B cell (primary cell): ENCODE results near the gene HACD2. TPM values are rescaled to one million over a fixed set of nuclear protein-coding genes. Genes with fewer than 3 reads are reported as not detected.

ENCODE experiments used
- ATAC-seq: fragments of 200-7000 bp; cut with Tn5 transposase; one replicate; pipeline ENCODE4 v1.10.0; 2021; ENCODE audit warnings: low read depth, mild to moderate bottlenecking, moderate number of reproducible peaks, moderate library complexity
- CTCF ChIA-PET: fragments of 350-600 bp; sonication (Branson Sonifier 250); formaldehyde crosslinking; loops from one replicate; lab custom pipeline; 2021; ENCODE audit warnings: antibody characterized with exemption, inconsistent platforms; lab: Charles Lee
- POLR2A ChIA-PET: fragments of 350-600 bp; sonication (Branson Sonifier 250); formaldehyde crosslinking; loops from one replicate; lab custom pipeline; 2021; ENCODE audit warnings: antibody characterized with exemption; lab: Charles Lee
- DNase-seq: peaks from one replicate; pipeline ENCODE4 v3.0.0; 2013
- H2AFZ ChIP-seq: 2 replicates; pipeline ENCODE4 v1.6.1; 2012; ENCODE audit warnings: mild to moderate bottlenecking, low read depth, low read length; ENCODE audit not compliant: insufficient read depth, poor library complexity, severe bottlenecking
- H3K27ac ChIP-seq, 2 donors: 1 replicate in 1 of 2; 2 replicates in 1 of 2; pipeline ENCODE4 v1.5.1; 2012 to 2013; ENCODE audit warnings: low read length in 2 of 2, mild to moderate bottlenecking in 2 of 2, moderate library complexity in 1 of 2
- H3K27me3 ChIP-seq, 4 experiments: fragments of 200-600 bp in 1 of 4; sonication (generic) in 1 of 4; replicated peaks in 1 of 4; 1 replicate in 2 of 4; 2 replicates in 2 of 4; pipeline versions ENCODE4 v1.6.1 to v1.7.0; 2013 to 2016; ENCODE audit warnings: low read length in 3 of 4, mild to moderate bottlenecking in 2 of 4, mixed read lengths in 1 of 4, moderate library complexity in 1 of 4; ENCODE audit not compliant: insufficient read depth in 4 of 4, control insufficient read depth in 3 of 4; ENCODE audit errors: control extremely low read depth in 1 of 4
- H3K36me3 ChIP-seq, 2 experiments: replicated peaks in 1 of 2; 1 replicate in 1 of 2; 2 replicates in 1 of 2; pipeline versions ENCODE4 v1.6.1 to v1.7.1; 2013; ENCODE audit warnings: low read length in 1 of 2; ENCODE audit not compliant: insufficient read depth in 2 of 2, control insufficient read depth in 1 of 2; ENCODE audit errors: control extremely low read depth in 1 of 2, extremely low read depth in 1 of 2
- H3K4me1 ChIP-seq, 2 donors: fragments of 200-600 bp in 1 of 2; sonication (generic) in 1 of 2; 1 replicate in 1 of 2; 2 replicates in 1 of 2; pipeline versions ENCODE4 v1.5.1 to v1.6.1; 2013 to 2017; ENCODE audit warnings: low read length in 2 of 2; ENCODE audit not compliant: control insufficient read depth in 2 of 2, insufficient read depth in 2 of 2
- H3K4me2 ChIP-seq: replicated peaks from 2 replicates; pipeline ENCODE3; 2012; ENCODE audit warnings: mild to moderate bottlenecking, low read depth, low read length; ENCODE audit not compliant: poor library complexity, severe bottlenecking
- H3K4me3 ChIP-seq, 5 experiments: fragments of 200-600 bp in 1 of 5; sonication (generic) in 1 of 5; 1 replicate in 3 of 5; 2 replicates in 2 of 5; pipeline versions ENCODE4 v1.5.1 to v1.7.0; 2011 to 2016; ENCODE audit warnings: low read length in 4 of 5, mild to moderate bottlenecking in 4 of 5, low read depth in 2 of 5, control low read depth in 1 of 5, moderate library complexity in 1 of 5; ENCODE audit not compliant: insufficient read depth in 1 of 5; ENCODE audit errors: control extremely low read depth in 1 of 5, extremely low read depth in 1 of 5
- H3K79me2 ChIP-seq: fragments of 200-600 bp; sonication (generic); one replicate; pipeline ENCODE4 v1.6.0; 2016; ENCODE audit warnings: low read length; ENCODE audit not compliant: control insufficient read depth, insufficient read depth
- H3K9ac ChIP-seq: fragments of 200-600 bp; sonication (generic); 2 replicates; pipeline ENCODE4 v1.6.1; 2017; ENCODE audit warnings: mild to moderate bottlenecking, low read length, moderate library complexity
- H3K9me3 ChIP-seq, 3 donors: one replicate each; pipeline versions ENCODE4 v1.6.1 to v1.7.1; 2013; ENCODE audit warnings: low read length in 2 of 3; ENCODE audit not compliant: control insufficient read depth in 2 of 3, insufficient read depth in 1 of 3; ENCODE audit errors: control extremely low read depth in 1 of 3
- H4K20me1 ChIP-seq: 2 replicates; pipeline ENCODE4 v1.6.0; 2012; ENCODE audit warnings: mild to moderate bottlenecking, low read length; ENCODE audit not compliant: insufficient read depth, control insufficient read depth, poor library complexity, severe bottlenecking
- H3K27ac Mint-ChIP-seq: one replicate; pipeline ENCODE4 v1.8.0; 2021; ENCODE audit warnings: mixed read lengths
- H3K27me3 Mint-ChIP-seq: one replicate; pipeline ENCODE4 v1.8.0; 2021; ENCODE audit warnings: mixed read lengths
- H3K4me1 Mint-ChIP-seq: one replicate; pipeline ENCODE4 v1.8.0; 2021; ENCODE audit warnings: mixed read lengths
- H3K4me3 Mint-ChIP-seq: one replicate; pipeline ENCODE4 v1.8.0; 2021; ENCODE audit warnings: mixed read lengths
- H3K9me3 Mint-ChIP-seq: one replicate; pipeline ENCODE4 v1.8.0; 2022; ENCODE audit warnings: mixed read lengths; ENCODE audit not compliant: insufficient read depth
- EZH2 ChIP-seq: IDR thresholded peaks from 2 replicates; pipeline ENCODE4 v1.6.1; 2012; ENCODE audit warnings: borderline replicate concordance, low read depth, mild to moderate bottlenecking, moderate library complexity, low read length; ENCODE audit not compliant: insufficient read depth, poor library complexity, severe bottlenecking
- whole genome bisulfite sequencing: methylation state at CpG from one replicate; pipeline ENCODE4 v1.1.5; 2013; ENCODE audit warnings: missing lambda C conversion rate; ENCODE audit not compliant: insufficient coverage; 5-methylcytosine and 5-hydroxymethylcytosine counted together
- intact Hi-C: fragments of 100-400 bp; cut with micrococcal nuclease; formaldehyde crosslinking; loops from one replicate; pipeline ENCODE4 v1.10.0; 2022
- polyA plus RNA-seq: library from polyadenylated mRNA; depleted of rRNA; stranded (reverse); fragments of >200 nt; gene quantifications from 2 replicates; pipeline ENCODE4 v1.2.3, GENCODE V29; 2012
- total RNA-seq, 2 donors: library from RNA; stranded (reverse); fragments of 120-200 nt in 1 of 2; gene quantifications; 1 replicate in 1 of 2; 2 replicates in 1 of 2; pipeline versions ENCODE4 v1.2.3 to v1.2.4, GENCODE V29; 2013 to 2022
- TF ChIP-seq, protein P1 (sequence below): fragments of 200-600 bp; IDR thresholded peaks from one replicate; pipeline ENCODE4 v1.8.0; 2022; ENCODE audit warnings: antibody characterized with exemption, mild to moderate bottlenecking

Gene HACD2
- total and polyA plus RNA-seq, 2 donors (not counting 1 experiment from before 2014, with no cell fraction given), result 14.5 to 30.7 TPM

DNA sequence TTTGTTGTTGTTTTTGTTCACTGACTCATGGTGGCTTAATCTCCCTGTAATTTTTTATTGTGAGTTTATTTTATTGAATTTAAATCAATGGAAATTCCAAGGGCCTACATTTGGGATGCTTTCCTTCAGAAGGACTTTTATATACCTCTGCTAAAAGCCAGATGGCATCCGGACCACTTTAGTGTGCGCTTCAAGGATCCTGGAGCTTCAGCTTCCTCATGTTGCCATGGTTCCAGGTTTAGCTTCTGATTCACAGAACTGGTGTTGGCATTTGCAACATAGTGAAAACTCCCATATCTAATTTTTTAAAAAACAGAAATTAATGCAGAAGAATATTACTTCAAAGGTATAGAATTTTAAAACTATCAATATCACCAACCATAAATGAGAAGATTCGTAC, 8.5 kb upstream of the HACD2 start:
- Histone ChIP-seq H3K27ac (no peak overlapping the region), H3K27me3 (no peaks in the 10 kb centered on the region), H3K79me2 (peaks cover 5% of the 10 kb centered on the region), H2AFZ (no peak overlapping the region), H3K4me1 (no peaks in the 10 kb centered on the region), H3K4me3 (no peak overlapping the region), H4K20me1 (no peaks in the 10 kb centered on the region), H3K9ac (no peak overlapping the region), H3K36me3 (peaks cover 1 to 4% of the 10 kb centered on the region in 2 experiments), H3K9me3 (peaks cover 4 to 23% (median 18%) of the 10 kb centered on the region in 3 donors), H3K4me2 (no peak overlapping the region)
- TF ChIP-seq, protein P1, sequence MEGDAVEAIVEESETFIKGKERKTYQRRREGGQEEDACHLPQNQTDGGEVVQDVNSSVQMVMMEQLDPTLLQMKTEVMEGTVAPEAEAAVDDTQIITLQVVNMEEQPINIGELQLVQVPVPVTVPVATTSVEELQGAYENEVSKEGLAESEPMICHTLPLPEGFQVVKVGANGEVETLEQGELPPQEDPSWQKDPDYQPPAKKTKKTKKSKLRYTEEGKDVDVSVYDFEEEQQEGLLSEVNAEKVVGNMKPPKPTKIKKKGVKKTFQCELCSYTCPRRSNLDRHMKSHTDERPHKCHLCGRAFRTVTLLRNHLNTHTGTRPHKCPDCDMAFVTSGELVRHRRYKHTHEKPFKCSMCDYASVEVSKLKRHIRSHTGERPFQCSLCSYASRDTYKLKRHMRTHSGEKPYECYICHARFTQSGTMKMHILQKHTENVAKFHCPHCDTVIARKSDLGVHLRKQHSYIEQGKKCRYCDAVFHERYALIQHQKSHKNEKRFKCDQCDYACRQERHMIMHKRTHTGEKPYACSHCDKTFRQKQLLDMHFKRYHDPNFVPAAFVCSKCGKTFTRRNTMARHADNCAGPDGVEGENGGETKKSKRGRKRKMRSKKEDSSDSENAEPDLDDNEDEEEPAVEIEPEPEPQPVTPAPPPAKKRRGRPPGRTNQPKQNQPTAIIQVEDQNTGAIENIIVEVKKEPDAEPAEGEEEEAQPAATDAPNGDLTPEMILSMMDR, result no peak
- no peak for TF ChIP-seq EZH2
- ChIA-PET CTCF (no interaction called here), POLR2A (no interaction called here)
- Mint-ChIP-seq H3K4me1 (no peaks in the 10 kb centered on the region), H3K4me3 (no peak overlapping the region), H3K9me3 (peaks cover 4% of the 10 kb centered on the region), H3K27ac (no peak overlapping the region), H3K27me3 (no peaks in the 10 kb centered on the region)
- intact Hi-C loops, result no loop called here
- DNase-seq, result no peak
- WGBS, result 100% methylated on average over 2 of the region's 3 CpGs
- ATAC-seq, result no peak

GRCh38 chr3:123590685-123591450, 6.0 kb upstream of the HACD2 start:
- peaks cover 15% of the 10 kb centered on the region for H3K79me2 ChIP-seq
- TF ChIP-seq EZH2, result no peak
- TF ChIP-seq, protein P1, result no peak
- ATAC-seq, result no peak
- H3K4me2 ChIP-seq, result no peak overlapping the region
- Mint-ChIP-seq H3K4me3 (no peak overlapping the region), H3K9me3 (peaks cover 4% of the 10 kb centered on the region), H3K4me1 (peaks cover 4% of the 10 kb centered on the region), H3K27ac (no peak overlapping the region), H3K27me3 (no peaks in the 10 kb centered on the region)
- ChIA-PET CTCF (no interaction called here), POLR2A (no interaction called here)
- DNase-seq, result no peak
- H2AFZ ChIP-seq, result no peak overlapping the region
- H3K9ac ChIP-seq, result no peak overlapping the region
- H4K20me1 ChIP-seq, result no peaks in the 10 kb centered on the region
- WGBS, result 100% methylated on average over 3 of the region's 3 CpGs
- no peaks in the 10 kb centered on the region for H3K27me3 ChIP-seq
- H3K9me3 ChIP-seq, result peaks cover 4 to 23% (median 21%) of the 10 kb centered on the region in 3 donors
- intact Hi-C loops, result no loop called here
- H3K36me3 ChIP-seq, result peaks cover 1 to 4% of the 10 kb centered on the region in 2 experiments
- H3K4me3 ChIP-seq, result no peak overlapping the region
- peaks cover 6 to 7% of the 10 kb centered on the region in 2 donors for H3K4me1 ChIP-seq
- no peak overlapping the region for H3K27ac ChIP-seq
